Fibroblast of lung (primary cell): Measurements from ENCODE around the gene CCDC127. TPM values are rescaled to one million over a fixed set of nuclear protein-coding genes. Genes with fewer than 3 reads are reported as not detected.

ENCODE experiments used
- DNase-seq, 2 donors: peaks; one replicate each; pipeline versions ENCODE4 v3.0.0 to v3.0.0-alpha.2; 2010; ENCODE audit warnings: low read depth in 2 of 2
- H2AFZ ChIP-seq: 2 replicates; pipeline ENCODE4 v1.5.1; 2012; ENCODE audit warnings: low read length, control low read depth, inconsistent platforms
- H3K27ac ChIP-seq: 2 replicates; pipeline ENCODE4 v1.5.1; 2011; ENCODE audit warnings: low read length, control low read depth; ENCODE audit not compliant: insufficient read depth
- H3K27me3 ChIP-seq: 2 replicates; pipeline ENCODE4 v1.5.1; 2011; ENCODE audit warnings: mild to moderate bottlenecking, low read length; ENCODE audit not compliant: control insufficient read depth, insufficient read depth
- H3K36me3 ChIP-seq: 2 replicates; pipeline ENCODE4 v1.5.1; 2011; ENCODE audit warnings: low read length; ENCODE audit not compliant: control insufficient read depth, insufficient read depth
- H3K4me1 ChIP-seq: 2 replicates; pipeline ENCODE4 v1.5.1; 2011; ENCODE audit warnings: low read length; ENCODE audit not compliant: control insufficient read depth, insufficient read depth; ENCODE audit errors: extremely low read depth
- H3K4me2 ChIP-seq: 2 replicates; pipeline ENCODE4 v1.5.1; 2011; ENCODE audit warnings: low read length, control low read depth; ENCODE audit not compliant: insufficient read depth; ENCODE audit errors: extremely low read depth
- H3K4me3 ChIP-seq, 4 experiments: fragments of 200-600 bp in 1 of 4; sonication (generic) in 1 of 4; replicated peaks in 1 of 4; 2 replicates each; pipeline ENCODE4 v1.5.1; 2011 to 2016; ENCODE audit warnings: low read length in 4 of 4, low read depth in 3 of 4, mild to moderate bottlenecking in 3 of 4, control low read depth in 2 of 4, inconsistent platforms in 1 of 4, mixed read lengths in 1 of 4; ENCODE audit not compliant: insufficient read depth in 1 of 4; ENCODE audit errors: control extremely low read depth in 1 of 4
- H3K79me2 ChIP-seq: 2 replicates; pipeline ENCODE4 v1.5.1; 2012; ENCODE audit warnings: mild to moderate bottlenecking, low read length, inconsistent platforms; ENCODE audit not compliant: control insufficient read depth, insufficient read depth
- H3K9ac ChIP-seq: 2 replicates; pipeline ENCODE4 v1.5.1; 2011; ENCODE audit warnings: mild to moderate bottlenecking, low read length, control low read depth; ENCODE audit not compliant: insufficient read depth
- H3K9me3 ChIP-seq: 2 replicates; pipeline ENCODE4 v1.5.1; 2012; ENCODE audit warnings: low read depth, low read length; ENCODE audit not compliant: control insufficient read depth, insufficient read depth
- H4K20me1 ChIP-seq: 2 replicates; pipeline ENCODE4 v1.5.1; 2011; ENCODE audit warnings: low read length; ENCODE audit not compliant: control insufficient read depth, insufficient read depth; ENCODE audit errors: extremely low read depth
- CTCF ChIP-seq, 2 donors: IDR thresholded peaks in 1 of 2; conservative IDR thresholded peaks in 1 of 2; 1 replicate in 1 of 2; 2 replicates in 1 of 2; pipeline ENCODE4 v1.5.1; 2011 to 2012; ENCODE audit warnings: low read length in 2 of 2, control low read depth in 1 of 2, inconsistent platforms in 1 of 2, low read depth in 1 of 2, mild to moderate bottlenecking in 1 of 2
- EZH2 ChIP-seq: IDR thresholded peaks from 2 replicates; pipeline ENCODE4 v1.5.1; 2012; ENCODE audit warnings: low read length, control low read depth, mild to moderate bottlenecking; ENCODE audit errors: missing control alignments
- polyA plus RNA-seq, 2 donors: library from polyadenylated mRNA; depleted of rRNA in 1 of 2; stranded (reverse) in 1 of 2; unstranded in 1 of 2; fragments of >200 nt; gene quantifications; 2 replicates each; pipeline ENCODE4 v1.2.1, GENCODE V29; 2011 to 2012; ENCODE audit warnings: missing spikeins in 1 of 2
- total RNA-seq: library from RNA; depleted of rRNA; stranded (reverse); fragments of >200 nt; gene quantifications from 2 replicates; pipeline ENCODE4 v1.2.1, GENCODE V29; 2014

The CCDC127 gene
- total and polyA plus RNA-seq, 2 donors (not counting 1 experiment from before 2014, with no cell fraction given) = 4.8 to 5.6 TPM

- Histone ChIP-seq H3K27ac (no peak overlapping the region), H3K27me3 (no peaks in the 10 kb centered on the region), H3K36me3 (no peaks in the 10 kb centered on the region), H2AFZ (no peak overlapping the region), H3K4me1 (no peaks in the 10 kb centered on the region), H4K20me1 (no peaks in the 10 kb centered on the region), H3K9me3 (no peaks in the 10 kb centered on the region), H3K4me3 (no peak overlapping the region), H3K4me2 (no peak overlapping the region), H3K9ac (no peak overlapping the region), H3K79me2 (no peaks in the 10 kb centered on the region)
- TF ChIP-seq CTCF (conservative IDR thresholded peaks at IDR 0.05 in 1 of 2, IDR thresholded peaks at IDR 0.05 in 1 of 2; ENCODE audit: low read depth in 1 of 2, low read length in 2 of 2) (no peak), EZH2 (no peak)
- DNase-seq = no peak
These were observed 62.1 kb downstream of the CCDC127 start for GRCh38 chr5:155651-156410.

- Histone ChIP-seq H4K20me1 (no peaks in the 10 kb centered on the region), H2AFZ (no peak overlapping the region), H3K79me2 (no peaks in the 10 kb centered on the region), H3K9me3 (no peaks in the 10 kb centered on the region), H3K4me3 (no peak overlapping the region), H3K36me3 (no peaks in the 10 kb centered on the region), H3K4me2 (no peak overlapping the region), H3K27me3 (no peaks in the 10 kb centered on the region), H3K4me1 (no peaks in the 10 kb centered on the region), H3K27ac (no peak overlapping the region), H3K9ac (no peak overlapping the region)
- TF ChIP-seq CTCF (conservative IDR thresholded peaks at IDR 0.05 in 1 of 2, IDR thresholded peaks at IDR 0.05 in 1 of 2; ENCODE audit: low read depth in 1 of 2, low read length in 2 of 2) (no peak), EZH2 (no peak)
- no peak for DNase-seq
These were observed 63.1 kb downstream of the CCDC127 start for GRCh38 chr5:154826-155225.

GRCh38 chr5:154236-154635 is 63.7 kb downstream of the CCDC127 start:
- H3K36me3 ChIP-seq = no peaks in the 10 kb centered on the region

More at GRCh38 chr5:154236-154635, 63.7 kb downstream of the CCDC127 start:
- no peaks in the 10 kb centered on the region for H4K20me1 ChIP-seq
- H3K4me1 ChIP-seq = no peaks in the 10 kb centered on the region
- no peak overlapping the region for H2AFZ ChIP-seq
- H3K4me2 ChIP-seq = no peak overlapping the region
- no peaks in the 10 kb centered on the region for H3K79me2 ChIP-seq
- H3K9ac ChIP-seq = no peak overlapping the region
- peak in 1 of 2 donors; percentile 27 for DNase-seq
- no peak overlapping the region for H3K4me3 ChIP-seq
- no peaks in the 10 kb centered on the region for H3K9me3 ChIP-seq
- TF ChIP-seq CTCF (conservative IDR thresholded peaks at IDR 0.05 in 1 of 2, IDR thresholded peaks at IDR 0.05 in 1 of 2; ENCODE audit: low read depth in 1 of 2, low read length in 2 of 2) = no peak
- TF ChIP-seq EZH2 = no peak
- H3K27ac ChIP-seq = no peak overlapping the region
- H3K27me3 ChIP-seq = no peaks in the 10 kb centered on the region
